IPS DF 4.7 (cell line): ENCODE results near the gene SERP2.

Experiments used
- DNase-seq: peaks from one replicate; pipeline ENCODE4 v3.0.0-alpha.2; 2013; ENCODE audit warnings: low spot score; ENCODE audit errors: extremely low read depth

Gene SERP2

DNA sequence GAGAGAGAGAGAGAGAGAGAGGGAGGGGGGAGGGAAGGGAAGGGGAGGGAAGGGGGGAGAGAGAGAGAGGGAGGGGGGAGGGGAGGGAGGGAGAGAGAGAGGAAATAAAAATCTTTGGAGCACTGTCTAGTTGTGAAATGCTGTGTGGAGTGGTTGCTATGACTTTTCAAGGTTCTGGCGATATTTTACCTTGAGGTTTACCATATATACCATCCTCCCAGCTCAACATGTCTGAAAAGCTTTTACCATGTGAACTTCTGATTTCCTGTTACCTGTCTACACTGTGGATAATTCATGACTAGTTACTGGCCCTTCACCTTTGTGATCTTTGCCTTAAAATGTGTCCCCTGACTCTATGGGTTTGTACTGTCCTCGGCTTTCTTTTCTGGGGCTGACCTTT is 38.2 kb downstream of the SERP2 start:
- DNase-seq: no peak

DNA sequence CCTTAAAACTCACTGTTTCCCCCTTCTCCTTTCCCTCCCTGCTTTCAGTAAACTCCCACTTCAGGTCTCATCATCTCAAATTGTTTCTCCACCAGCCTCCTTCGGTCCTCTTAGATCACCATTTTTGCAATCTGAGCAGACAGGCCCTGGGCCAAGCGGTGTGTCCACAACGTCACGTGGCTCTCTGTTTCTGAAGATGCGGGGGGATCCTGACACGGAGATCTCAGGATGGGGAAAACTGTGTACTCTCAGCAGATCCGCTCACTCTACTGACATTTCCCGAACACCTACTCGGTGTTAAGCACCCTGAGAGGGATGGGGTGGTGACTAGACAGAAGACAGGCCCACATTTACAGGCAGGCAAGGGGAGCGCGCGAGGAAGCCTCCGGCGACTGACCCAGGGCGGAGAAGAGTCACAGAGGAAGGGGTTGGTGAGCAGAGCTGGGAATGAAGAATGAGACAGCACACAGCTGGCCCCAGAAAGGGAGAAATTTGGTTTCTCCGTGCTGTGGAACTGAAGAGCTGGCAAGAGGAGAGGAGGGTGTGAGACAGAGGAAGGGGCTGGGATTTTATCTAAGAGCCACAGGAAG is 38.8 kb downstream of the SERP2 start:
- no peak for DNase-seq

DNA sequence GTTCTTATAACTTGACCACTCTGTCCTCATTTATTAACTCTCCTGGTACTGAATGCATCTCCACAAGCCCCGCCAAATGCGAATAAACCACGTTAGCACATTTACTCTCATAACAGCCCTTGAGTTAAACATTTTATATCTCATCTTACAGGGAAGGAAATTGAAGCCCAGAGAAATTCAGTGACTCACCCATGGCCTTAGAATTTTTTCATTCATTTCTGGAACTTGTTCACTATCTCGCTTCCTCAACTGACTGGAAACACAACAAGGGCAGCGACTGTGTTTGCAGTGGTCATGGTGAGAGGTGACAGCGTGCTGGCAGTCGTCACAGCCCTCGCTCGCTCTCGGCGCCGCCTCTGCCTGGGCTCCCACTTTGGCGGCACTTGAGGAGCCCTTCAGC is 39.5 kb downstream of the SERP2 start:
- no peak for DNase-seq

DNA sequence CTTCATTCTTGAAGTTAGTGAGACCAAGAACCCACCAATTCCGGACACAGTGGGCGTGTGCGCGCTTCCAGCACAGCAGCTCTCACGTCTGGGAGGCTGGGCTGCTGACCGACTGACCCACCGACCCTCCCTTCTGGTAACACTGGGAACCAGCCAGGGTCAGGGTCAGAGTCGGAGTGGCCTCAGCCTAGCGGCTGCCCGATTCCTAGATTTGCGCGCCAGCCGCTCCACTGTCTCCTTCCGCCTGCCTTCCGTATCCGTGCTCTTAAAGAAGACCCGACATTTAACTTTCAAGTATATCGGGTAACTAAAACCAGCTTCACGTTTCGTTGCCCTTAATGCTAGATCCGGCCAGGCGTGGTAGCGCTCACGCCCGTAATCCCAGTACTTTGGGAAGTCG is 41.1 kb downstream of the SERP2 start:
- DNase-seq: no peak

DNA sequence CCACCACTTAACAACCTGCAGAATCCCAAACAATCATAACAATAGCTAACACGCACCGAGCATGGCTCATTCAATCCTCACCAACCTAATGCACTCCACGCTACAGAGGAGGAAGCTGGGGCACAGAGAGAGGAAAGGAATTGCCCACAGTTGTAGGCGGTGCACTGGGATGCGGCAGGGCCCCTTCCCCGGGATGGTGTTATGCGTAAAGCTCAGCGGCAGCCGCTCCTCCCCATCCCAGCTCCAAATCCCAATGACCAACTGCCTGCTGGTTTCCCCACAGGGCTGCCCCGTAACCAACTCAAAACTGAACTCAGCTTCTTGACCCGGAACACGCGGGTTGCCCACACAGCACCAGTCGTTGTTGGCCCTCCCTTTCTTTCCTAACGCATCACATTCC is 42.2 kb downstream of the SERP2 start:
- DNase-seq: no peak

DNA sequence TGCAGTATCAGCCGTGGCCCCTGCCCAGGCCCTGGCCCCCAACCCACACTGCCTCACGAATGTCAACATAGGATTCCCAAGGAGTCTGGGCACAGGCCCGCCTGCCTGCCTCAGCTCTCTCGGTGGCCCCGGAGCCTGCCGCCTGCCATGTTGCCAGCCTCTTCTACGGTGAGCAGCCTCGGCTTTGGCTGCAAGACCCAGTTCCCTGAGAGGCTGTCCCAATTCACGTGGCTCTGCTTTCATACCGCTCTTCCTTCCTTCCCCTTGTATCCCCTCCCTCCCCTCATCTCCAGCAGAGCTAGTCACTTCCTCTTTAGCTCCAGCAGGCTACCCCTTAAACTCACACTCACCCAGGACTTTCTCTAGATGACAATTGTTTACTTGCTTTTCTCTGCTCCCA is 42.7 kb downstream of the SERP2 start:
- no peak for DNase-seq

DNA sequence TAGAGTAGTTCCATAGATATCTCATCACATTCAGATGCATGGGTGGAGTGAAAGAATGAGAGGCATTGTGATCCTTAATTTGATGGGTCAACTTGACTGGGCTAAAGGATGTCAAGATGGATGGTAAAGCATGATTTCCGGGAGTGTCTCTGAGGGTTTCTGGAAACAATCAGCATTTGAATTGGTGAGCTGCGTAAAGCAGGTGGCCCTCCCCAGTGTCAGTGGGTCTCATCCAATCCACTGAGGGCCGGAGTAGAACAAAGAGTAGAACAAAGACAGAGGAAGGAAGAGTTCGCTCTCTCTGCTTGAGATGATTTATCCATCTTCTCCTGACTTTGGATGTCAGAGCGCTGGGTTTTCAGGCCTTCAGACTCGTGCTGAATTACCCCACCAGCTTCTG is 43.1 kb downstream of the SERP2 start:
- DNase-seq: no peak

DNA sequence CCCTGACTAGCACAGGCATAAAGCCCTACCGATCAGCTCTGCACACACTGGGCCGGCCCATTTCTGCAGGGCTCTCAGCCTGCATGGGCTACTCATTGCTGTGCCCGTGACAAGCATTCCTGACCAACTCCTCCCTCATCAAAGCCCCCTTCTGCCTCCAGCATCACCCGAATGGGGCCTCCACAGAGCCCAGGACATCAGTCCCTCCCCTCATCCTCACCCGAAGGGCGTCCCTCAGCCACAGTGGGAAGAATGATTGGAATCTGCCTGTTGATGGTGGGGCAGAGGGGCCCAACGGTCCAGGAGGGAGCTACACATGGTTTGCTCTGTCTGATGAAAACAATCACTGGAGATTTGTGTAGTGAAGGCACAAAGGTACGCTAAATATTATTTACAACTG is 43.8 kb downstream of the SERP2 start:
- no peak for DNase-seq

DNA sequence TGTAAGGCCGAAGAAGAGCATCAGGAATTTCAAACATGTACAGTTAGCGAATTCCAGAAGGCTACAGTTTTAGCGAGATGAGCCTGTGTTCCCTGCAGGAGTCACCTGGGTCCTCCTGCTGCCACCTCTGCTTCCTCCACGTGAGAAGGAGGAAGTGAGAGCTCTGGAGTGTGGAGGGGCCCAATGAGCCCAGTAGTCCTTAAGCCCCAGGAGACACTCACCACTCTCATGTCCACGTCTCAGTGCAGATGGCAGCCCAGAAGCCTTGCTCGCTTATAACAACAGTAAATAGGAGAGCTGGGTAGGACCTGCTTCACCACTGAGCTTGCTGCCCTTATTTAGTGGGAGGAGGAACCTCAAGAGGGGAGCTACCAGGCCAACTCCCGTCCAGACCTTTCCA is 44.3 kb downstream of the SERP2 start:
- DNase-seq: no peak

DNA sequence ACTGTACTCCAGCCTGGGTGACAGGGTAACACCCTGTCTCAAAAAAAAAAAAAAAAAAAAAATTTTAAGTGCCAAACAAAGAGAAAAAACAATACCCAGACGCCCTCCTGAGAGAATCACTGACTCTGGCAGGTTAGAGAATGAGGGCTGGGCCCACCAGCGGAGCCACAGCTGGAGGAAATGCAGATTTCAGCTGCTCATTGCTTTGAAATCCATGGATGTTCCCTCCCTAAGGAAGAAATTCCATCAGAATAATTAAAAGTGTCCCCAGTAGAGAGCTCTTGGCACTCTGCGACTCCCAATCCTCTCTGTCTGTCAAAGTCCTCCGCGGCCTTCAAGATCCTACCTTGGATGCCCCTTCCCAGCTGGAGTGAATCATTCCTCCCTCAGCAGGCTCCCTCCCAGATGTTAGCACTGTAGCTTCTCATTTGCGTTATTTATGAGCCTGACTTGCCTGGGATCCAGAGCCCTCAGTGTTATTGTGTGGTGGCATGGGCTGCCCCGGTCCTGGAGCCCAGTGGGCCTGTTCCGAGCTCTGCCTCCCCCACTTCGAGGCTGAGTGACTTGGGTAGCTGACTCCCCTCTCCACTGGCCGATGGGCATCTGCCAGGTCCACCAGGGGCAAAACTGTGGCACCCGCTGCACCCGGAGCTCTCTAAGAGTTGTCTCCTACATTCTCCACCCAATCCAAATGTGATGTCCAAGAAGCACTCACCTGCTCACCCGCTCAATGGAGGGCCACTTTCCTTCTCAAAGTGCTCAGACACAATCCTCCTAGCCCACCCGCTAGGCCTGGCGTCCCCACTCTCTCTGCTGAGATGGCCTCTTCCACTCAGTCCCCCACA is 47.0 kb downstream of the SERP2 start:
- no peak for DNase-seq

DNA sequence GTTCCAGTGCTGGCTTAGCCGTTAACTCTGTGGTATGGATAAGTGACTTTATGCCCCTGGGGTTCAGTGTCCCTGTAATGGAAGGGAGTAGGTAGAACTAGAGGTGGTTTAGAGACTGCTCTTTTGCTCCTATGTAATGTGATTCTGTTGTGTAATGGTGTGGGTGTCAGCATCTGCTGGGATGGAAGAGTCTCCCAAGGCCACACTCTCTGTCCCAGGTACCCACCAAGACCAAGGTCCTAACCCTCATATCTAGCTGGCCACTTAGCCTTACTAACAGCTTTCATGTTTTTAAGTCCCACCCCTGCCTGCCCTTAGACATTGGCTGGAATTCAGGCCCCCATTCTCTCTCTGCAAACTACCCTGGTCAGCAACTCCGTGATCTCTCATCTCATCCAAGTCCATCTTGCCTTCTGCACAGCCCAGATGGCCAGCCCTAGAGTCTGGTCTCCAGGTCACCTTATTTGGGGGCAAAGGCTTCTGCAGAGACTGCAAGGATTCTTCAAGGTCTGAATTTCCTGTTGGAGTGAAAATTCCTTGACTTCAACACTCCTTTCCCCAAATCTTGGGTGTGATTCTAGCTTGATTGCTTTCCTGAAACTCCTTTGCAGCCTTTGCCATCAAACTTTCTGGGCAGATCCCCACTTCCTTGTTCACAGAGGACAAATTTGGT is 48.4 kb downstream of the SERP2 start:
- no peak for DNase-seq

DNA sequence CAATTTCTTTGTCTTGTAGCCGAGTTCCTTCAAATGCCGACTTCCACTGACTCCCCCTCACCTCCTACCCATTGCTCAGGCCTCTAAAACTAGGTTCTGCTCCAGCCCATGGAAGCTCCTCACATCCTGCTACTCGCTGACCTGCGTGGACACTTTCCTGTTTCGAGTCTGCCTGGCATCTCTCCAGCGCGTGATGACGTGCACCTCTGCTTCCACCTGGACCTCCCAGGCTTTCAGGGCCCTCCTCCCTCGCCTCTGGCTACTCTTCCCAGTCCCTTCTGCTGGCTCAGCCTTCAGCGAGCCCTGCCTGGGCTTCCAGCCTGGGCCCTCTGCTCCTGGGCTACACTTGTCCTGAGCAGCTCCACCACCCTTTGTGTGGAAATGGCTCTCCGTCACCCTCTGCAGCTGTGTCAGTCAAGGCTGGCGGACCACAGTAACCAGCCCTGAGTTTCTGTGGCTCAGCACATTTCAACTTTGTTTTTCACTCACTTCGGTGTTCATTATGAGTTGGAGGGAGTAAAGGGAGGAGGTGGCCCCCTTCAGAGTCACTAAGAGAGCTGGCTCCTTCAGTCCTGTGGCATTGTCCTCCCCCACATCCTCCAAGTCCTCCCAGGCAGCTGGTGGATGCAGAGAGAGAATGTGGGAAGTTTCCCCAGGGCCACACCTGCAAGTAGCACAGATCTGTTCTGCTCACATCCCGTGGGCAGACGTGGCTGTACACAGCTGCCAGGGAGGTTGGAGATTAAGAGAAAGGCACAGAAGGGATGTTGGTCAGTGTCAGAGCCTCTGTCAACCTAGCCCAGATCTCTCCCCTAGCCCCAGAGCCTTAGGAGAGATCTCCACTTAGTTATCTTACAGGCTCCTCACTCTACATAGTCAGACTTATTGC is 49.4 kb downstream of the SERP2 start:
- DNase-seq: no peak

DNA sequence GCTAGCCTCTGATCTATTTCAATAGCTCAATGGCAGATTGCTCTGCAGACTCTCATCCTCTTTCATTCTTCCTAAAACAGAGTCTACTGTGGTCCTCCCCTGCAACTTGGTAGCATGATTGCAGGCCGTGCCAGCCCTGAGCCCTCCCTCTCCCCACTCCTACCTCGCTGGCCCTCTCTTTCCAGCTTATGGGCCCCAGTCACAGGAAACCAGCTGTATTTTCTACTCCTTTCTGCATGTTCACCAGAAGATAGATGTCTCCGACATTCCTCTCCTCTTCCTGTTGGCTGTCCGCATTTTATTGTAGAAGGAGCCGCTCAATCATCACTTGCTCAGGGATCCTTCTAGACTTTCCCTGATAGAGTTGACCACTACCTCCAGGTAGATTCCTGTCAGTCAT is 50.2 kb downstream of the SERP2 start:
- no peak for DNase-seq

DNA sequence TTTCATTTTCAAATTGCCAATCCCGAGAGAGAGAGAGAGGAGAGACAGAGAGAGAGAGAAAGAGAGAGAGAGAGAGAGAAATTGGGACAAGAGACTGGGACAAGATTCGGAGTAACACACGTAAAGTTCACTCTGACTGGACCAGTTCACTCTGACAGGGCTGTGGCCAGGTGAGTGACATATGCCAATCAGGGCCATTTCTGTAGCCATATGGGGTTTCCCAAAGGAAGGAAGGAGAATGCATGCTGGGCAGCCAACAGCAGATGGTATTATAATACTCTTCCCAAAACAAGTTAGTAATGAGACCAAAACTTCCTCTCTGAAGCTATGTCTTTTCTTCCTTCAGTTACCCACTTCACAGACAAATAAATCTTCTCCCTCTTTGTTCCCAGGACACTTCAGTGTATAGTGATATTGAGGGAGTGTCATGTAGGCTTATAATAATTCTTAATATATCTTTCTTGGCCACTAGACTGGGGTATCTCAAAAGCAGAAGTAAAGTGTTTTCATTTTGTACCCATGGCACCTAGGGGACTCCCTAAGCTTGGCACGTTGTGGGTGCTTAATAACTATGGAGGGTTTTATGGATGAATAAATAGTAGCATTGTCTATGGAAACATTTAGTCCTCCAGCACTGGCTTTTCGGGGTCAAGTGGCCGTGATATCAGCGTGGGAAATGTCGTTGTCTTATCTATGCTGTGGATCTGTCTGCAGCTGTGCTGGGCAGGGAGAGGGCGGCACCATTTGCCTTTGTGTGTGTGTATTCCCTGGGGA is 51.6 kb downstream of the SERP2 start:
- no peak for DNase-seq

DNA sequence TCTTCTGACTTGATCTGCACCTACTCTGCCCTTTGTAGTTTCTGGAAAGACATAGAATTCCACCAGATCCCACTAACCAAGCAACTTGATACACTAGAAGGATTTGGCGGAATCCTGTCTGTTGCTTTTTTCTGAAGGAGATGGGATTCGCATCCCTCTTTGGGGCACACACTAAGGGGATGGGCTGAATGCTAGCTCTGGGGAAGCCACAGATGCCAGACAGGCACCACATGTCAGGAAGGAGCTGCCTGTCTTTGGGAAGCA is 52.1 kb downstream of the SERP2 start:
- no peak for DNase-seq

DNA sequence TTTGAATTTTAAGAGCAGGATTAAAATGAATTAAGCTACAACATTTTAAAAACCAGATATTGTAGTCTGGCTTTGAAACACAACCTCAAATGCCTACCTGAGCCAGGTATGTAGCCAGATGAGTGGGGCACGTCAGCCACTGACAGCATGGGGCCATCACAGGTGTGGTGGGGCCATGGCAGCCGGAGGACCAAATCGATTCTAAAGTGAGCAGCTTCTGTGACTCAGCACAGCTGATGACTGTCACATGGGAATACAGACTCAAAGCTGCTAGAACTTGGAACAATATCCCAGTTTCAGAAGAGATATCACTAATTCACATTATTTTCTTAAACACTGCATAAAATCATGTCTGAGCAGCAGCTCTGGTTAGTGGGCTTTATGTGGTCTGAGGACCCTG is 52.8 kb downstream of the SERP2 start:
- no peak for DNase-seq

DNA sequence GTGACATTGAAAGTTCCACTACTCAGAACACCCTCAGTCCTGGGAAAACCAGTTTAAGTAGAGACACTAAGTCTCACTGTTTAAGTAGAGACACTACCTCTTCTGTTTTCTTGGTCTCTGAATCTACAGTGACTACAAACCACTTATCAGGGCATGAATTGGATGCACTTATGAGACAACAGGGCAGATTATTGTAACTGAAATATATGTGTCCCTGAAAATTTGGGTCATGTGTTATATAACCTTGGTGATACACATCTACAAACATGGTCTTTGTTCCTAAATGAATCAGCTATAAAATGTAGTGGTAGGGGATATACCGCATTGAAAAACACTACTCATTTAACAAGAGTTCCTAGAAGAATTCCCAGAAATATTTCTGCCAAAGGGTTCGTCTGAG is 55.7 kb downstream of the SERP2 start:
- DNase-seq: no peak

DNA sequence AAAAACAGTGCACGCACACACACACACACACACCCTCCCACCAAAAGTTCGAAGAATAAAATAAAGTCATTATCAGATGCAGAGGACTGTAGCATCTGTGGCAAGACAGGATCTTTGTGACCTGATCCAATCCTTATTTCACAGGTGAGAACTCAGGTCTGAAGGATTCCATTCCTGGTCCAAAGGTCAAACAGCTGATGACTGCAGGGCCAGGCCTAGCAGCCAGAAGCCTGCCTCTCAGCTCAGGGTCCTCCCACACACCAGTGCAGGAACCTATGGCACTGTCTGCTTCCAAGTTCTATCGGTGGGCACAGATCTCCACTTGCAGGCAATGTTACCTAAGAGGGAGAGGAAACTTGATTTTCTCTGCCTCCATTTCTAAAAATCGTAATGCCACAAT is 57.5 kb downstream of the SERP2 start:
- no peak for DNase-seq

DNA sequence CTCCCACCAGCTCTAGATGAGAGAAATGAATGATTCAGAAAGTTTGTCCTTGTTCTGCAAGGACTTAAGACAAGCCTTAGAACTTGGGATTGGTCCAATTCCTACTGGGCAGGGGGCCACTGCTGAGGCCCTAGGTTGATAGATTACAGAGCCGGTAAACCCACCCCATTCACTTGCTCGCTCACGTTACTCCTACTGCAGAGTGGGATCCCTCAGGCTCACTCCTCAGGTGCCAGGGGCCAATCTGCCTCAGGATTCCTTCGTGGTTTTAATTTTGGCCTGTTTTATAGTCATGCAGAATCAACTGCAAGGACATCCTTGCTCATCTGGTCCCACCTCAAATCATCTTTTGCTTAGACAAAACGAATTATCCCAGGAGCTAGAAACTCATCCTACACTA is 59.0 kb downstream of the SERP2 start:
- DNase-seq: no peak

DNA sequence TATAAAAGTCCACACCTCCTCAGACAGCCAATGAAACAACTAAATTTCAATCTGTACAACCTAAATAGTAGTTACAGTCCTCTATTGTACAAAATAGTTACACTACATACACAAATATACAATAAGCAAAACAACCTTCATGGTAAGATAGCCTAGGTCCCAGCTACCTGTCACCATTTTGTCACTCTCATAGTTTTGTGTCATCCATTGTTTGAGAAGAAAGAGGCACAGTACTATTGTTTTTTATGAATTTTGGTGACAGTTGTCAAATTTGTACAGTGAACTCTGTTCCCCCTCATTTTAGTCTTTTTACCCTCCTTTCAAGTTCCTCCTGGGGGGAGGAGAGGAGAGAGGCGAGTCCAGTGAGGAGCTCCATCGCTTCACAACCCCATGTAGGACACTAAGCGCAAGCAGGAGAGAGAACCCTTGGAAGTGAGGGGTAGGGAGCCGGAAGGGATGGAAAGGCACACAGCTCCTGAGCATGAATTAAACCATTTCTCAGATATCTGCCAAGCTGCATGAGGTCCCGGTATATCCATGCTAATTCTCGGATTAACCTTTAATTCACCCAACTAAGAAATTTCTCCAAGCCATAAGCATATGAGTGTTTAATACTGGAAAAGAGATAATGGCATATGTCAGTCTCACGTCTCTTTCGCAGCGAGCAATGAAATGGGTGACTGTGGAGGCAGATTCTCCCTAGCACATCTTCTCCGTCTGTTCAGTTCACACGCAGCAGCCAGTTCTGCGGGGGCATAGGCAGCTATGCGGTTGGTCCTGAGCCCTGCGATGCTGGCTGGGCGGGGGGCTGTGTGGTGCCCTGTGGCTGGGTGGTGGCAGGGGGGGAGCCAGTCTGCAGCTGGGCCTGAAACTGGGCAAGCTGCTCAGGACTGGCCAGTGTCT is 60.5 kb downstream of the SERP2 start:
- DNase-seq: no peak
